HEK293 (cell line): ENCODE data around the gene PPP4R2.

Experiments used
- ATF2 ChIP-seq: fragments of 450-650 bp; formaldehyde crosslinking; IDR thresholded peaks from 2 replicates; pipeline ENCODE4 v1.5.1; 2016; ENCODE audit warnings: missing biosample characterization, missing genetic modification characterization, low read depth
- CTCF ChIP-seq: fragments of 450-650 bp; formaldehyde crosslinking; IDR thresholded peaks from 2 replicates; pipeline ENCODE4 v1.5.1; 2016; ENCODE audit warnings: missing biosample characterization, missing genetic modification characterization
- REST ChIP-seq: fragments of 450-650 bp; formaldehyde crosslinking; IDR thresholded peaks from 2 replicates; pipeline ENCODE4 v1.5.1; 2016; ENCODE audit warnings: missing biosample characterization, missing genetic modification characterization
- SP2 ChIP-seq: fragments of 450-650 bp; formaldehyde crosslinking; IDR thresholded peaks from 2 replicates; pipeline ENCODE4 v1.5.1; 2016; ENCODE audit warnings: missing biosample characterization, missing genetic modification characterization
- ZNF18 ChIP-seq: fragments of 450-650 bp; formaldehyde crosslinking; IDR thresholded peaks from 2 replicates; pipeline ENCODE4 v1.5.1; 2016; ENCODE audit warnings: missing biosample characterization, missing genetic modification characterization
- ZNF239 ChIP-seq: fragments of 450-650 bp; formaldehyde crosslinking; IDR thresholded peaks from 2 replicates; pipeline ENCODE4 v1.5.1; 2016; ENCODE audit warnings: missing biosample characterization, missing genetic modification characterization
- ZNF274 ChIP-seq, 2 experiments: fragments of 200-500 bp in 1 of 2; fragments of 450-650 bp in 1 of 2; sonication (Bioruptor generic) in 1 of 2; formaldehyde crosslinking in 1 of 2; IDR thresholded peaks; 2 replicates each; pipeline versions ENCODE4 v1.5.1 to v1.6.1; 2014 to 2016; ENCODE audit warnings: borderline replicate concordance in 1 of 2, inconsistent platforms in 1 of 2, low read length in 1 of 2, missing biosample characterization in 1 of 2, missing genetic modification characterization in 1 of 2
- ZNF350 ChIP-seq: fragments of 450-650 bp; formaldehyde crosslinking; IDR thresholded peaks from 2 replicates; pipeline ENCODE4 v1.5.0; 2017; ENCODE audit warnings: missing biosample characterization, mild to moderate bottlenecking, missing genetic modification characterization
- ZNF514 ChIP-seq: fragments of 450-650 bp; formaldehyde crosslinking; IDR thresholded peaks from 2 replicates; pipeline ENCODE4 v1.5.1; 2016; ENCODE audit warnings: missing biosample characterization, missing genetic modification characterization
- ZNF768 ChIP-seq: fragments of 450-650 bp; formaldehyde crosslinking; IDR thresholded peaks from 2 replicates; pipeline ENCODE4 v1.5.1; 2018; ENCODE audit warnings: missing biosample characterization, mild to moderate bottlenecking, missing genetic modification characterization

GRCh38 chr3:72982609-72983366, 13.8 kb upstream of the PPP4R2 start:
- no peak for TF ChIP-seq CTCF
- no peak for TF ChIP-seq ZNF350 (tag by site-specific recombination)
- TF ChIP-seq ZNF274 (IDR thresholded peaks at IDR 0.05; ENCODE audit: low read length) = no peak
- TF ChIP-seq ZNF274 (tag by site-specific recombination; IDR thresholded peaks at IDR 0.05; ENCODE audit: borderline replicate concordance) = no peak
- no peak for TF ChIP-seq ZNF239 (tag by site-specific recombination)
- no peak for TF ChIP-seq ATF2 (tag by site-specific recombination)
- no peak for TF ChIP-seq ZNF768
- no peak for TF ChIP-seq ZNF514
- TF ChIP-seq SP2 (tag by site-specific recombination) = no peak
- no peak for TF ChIP-seq ZNF18 (tag by site-specific recombination)
- no peak for TF ChIP-seq REST (tag by site-specific recombination)
